ENCODE measurements around the gene KIAA1217.

The KIAA1217 gene

GRCh38 chr10:24239289-24240040 is 30.5 kb downstream of the KIAA1217 start:
- H3K4me3 ChIP-seq (ENCODE audit: control insufficient read depth, low read depth, low read length) = no peak overlapping the region

DNA sequence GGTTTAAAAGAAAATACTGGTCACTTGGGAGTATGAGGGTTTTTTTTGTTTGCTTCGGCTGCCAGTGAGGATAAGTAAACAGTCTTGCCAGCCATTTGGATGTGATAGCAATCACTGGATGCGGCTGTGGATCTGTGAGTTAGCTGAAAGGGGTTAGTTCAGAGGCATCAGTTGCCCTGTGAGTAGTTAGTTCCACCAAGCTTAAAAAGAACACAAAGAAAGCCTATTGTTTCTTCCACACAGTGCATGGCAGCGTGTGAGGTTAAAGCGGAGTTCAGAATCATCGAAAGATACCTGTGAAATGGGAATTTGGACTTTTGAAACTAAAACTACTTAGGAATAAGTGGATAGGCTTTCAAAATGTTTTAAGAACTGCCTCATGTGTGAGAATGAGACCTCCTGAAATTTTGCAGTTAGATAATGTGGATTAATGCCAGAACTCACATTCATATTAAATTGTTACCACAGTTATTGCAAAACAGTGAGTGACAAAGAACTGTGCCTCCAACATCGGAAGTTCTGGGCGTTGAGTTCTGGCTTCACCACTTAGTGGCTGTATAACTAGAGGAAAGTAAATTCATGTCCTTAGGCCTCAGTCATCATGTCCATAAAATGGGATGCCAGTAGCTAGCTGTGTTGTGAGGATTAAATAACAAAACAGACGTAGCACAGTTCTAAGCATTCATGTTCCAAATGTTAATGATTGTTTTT is 31.3 kb downstream of the KIAA1217 start:
- DNase-seq (ENCODE audit: low read depth) = peak; percentile 26
- TF ChIP-seq CTCF (conservative IDR thresholded peaks at IDR 0.05; ENCODE audit: control insufficient read depth, insufficient read depth, low read depth, low read length) = no peak
- no peak overlapping the region for H3K4me3 ChIP-seq (ENCODE audit: control insufficient read depth, low read depth, low read length)

More at GRCh38 chr10:24239289-24240040, 30.5 kb downstream of the KIAA1217 start:
- TF ChIP-seq CTCF (conservative IDR thresholded peaks at IDR 0.05; ENCODE audit: control insufficient read depth, insufficient read depth, low read depth, low read length) = no peak
- DNase-seq (ENCODE audit: low read depth) = no peak

DNA sequence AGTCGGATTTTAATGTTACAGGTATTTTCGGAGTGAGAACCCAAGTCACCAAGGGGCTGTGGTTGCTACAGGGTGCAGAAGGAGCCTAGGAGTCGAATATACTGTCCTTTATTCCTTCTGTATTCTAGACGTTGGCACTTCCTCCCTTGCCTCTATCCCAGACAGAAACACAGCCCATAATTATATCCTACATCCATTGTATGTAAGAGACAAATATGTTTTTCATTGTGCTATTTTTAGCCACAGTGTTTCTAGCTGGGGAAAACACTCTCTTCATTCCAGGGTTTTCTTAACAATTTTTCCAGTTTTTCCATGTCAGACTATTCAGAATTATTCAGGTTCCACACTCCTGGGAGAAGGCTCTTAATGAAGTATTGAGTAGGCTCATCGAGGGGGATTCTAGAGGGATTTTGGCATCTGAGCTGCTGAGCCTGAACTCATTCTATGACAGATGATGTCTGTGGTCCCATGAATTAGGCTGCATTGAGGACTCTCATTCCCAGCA is 32.6 kb downstream of the KIAA1217 start:
- DNase-seq (ENCODE audit: low read depth) = no peak
- TF ChIP-seq CTCF (conservative IDR thresholded peaks at IDR 0.05; ENCODE audit: control insufficient read depth, insufficient read depth, low read depth, low read length) = no peak
- no peak overlapping the region for H3K4me3 ChIP-seq (ENCODE audit: control insufficient read depth, low read depth, low read length)

DNA sequence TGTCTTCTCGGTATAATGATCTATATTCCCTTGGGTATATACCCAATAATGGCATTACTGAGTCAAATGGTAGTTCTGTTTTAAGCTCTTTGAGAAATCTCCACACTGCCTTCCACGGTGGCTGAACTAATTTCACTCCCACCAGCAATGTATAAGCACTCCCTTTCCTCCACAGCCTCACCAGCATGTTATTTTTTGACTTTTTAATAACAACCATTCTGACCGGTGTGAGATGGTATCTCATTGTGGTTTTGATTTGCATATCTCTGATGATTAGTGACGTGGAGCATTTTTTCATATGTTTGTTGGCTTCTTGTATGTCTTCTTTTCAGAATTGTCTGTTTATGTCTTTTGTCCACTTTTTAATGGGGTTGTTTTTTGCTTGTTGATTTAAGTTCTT is 33.6 kb downstream of the KIAA1217 start:
- no peak for TF ChIP-seq CTCF (conservative IDR thresholded peaks at IDR 0.05; ENCODE audit: control insufficient read depth, insufficient read depth, low read depth, low read length)
- no peak for DNase-seq (ENCODE audit: low read depth)

GRCh38 chr10:24246365-24246764 is 37.4 kb downstream of the KIAA1217 start:
- no peak for DNase-seq (ENCODE audit: low read depth)
- no peak for TF ChIP-seq CTCF (conservative IDR thresholded peaks at IDR 0.05; ENCODE audit: control insufficient read depth, insufficient read depth, low read depth, low read length)
- no peak overlapping the region for H3K4me3 ChIP-seq (ENCODE audit: control insufficient read depth, low read depth, low read length)

More for the DNA sequence above, 33.6 kb downstream of the KIAA1217 start:
- H3K4me3 ChIP-seq (ENCODE audit: control insufficient read depth, low read depth, low read length) = no peak overlapping the region

- TF ChIP-seq CTCF (conservative IDR thresholded peaks at IDR 0.05; ENCODE audit: control insufficient read depth, insufficient read depth, low read depth, low read length) = no peak
- no peak overlapping the region for H3K4me3 ChIP-seq (ENCODE audit: control insufficient read depth, low read depth, low read length)
- DNase-seq (ENCODE audit: low read depth) = no peak
These were observed 38.9 kb downstream of the KIAA1217 start for GRCh38 chr10:24247841-24248240.
